ENCODE data around the gene MSTN. TPM values are rescaled to one million over a fixed set of nuclear protein-coding genes. Genes with fewer than 3 reads are reported as not detected.

Gene MSTN
- total RNA-seq, 1 donor from 2014 or later, result 0.18 TPM

DNA sequence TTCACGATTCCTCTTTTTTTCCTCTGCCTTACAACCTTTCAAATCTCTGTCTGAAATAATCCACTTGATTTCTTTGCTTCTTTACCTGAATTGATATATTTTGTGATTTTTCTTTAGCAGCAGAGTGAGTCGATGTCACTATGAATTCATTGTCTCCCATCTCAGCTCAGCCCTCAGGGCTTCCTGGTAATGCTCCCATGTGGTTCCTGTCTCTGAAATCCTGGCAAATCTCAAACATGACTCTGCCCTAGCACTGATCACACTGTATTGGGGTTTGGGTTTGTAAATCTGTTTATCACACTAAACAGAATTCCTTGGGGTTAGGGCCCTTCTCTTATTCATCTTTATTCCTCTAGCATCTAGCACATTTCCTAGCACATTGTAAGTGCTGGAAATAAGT is 43.0 kb upstream of the MSTN start:
- ATAC-seq (no peak), DNase-seq (no peak)
- Histone ChIP-seq H3K9me3 (peaks cover 3% of the 10 kb centered on the region), H3K27me3 (ENCODE audit: low read depth) (no peaks in the 10 kb centered on the region), H3K4me1 (no peaks in the 10 kb centered on the region), H3K4me3 (no peak overlapping the region), H3K27ac (no peak overlapping the region), H3K36me3 (no peaks in the 10 kb centered on the region)
- TF ChIP-seq CTCF (IDR thresholded peaks at IDR 0.05), result no peak
- intact Hi-C loops (cut with DNase I), result no loop called here

GRCh38 chr2:190103144-190103543 is 40.6 kb upstream of the MSTN start:
- peaks cover 3% of the 10 kb centered on the region for H3K9me3 ChIP-seq
- intact Hi-C loops (cut with DNase I), result no loop called here

GRCh38 chr2:190099890-190100697 is 37.6 kb upstream of the MSTN start:
- H3K9me3 ChIP-seq, result peaks cover 3% of the 10 kb centered on the region
- no peak overlapping the region for H3K4me3 ChIP-seq
- no peak overlapping the region for H3K27ac ChIP-seq
- ATAC-seq (no peak), DNase-seq (no peak)
- no peaks in the 10 kb centered on the region for H3K4me1 ChIP-seq
- intact Hi-C loops (cut with DNase I), result no loop called here
- no peaks in the 10 kb centered on the region for H3K27me3 ChIP-seq (ENCODE audit: low read depth)
- no peaks in the 10 kb centered on the region for H3K36me3 ChIP-seq
- no peak for TF ChIP-seq CTCF (IDR thresholded peaks at IDR 0.05)

More at GRCh38 chr2:190103144-190103543, 40.6 kb upstream of the MSTN start:
- DNase-seq (no peak), ATAC-seq (no peak)
- H3K27ac ChIP-seq, result no peak overlapping the region
- no peak overlapping the region for H3K4me3 ChIP-seq
- H3K4me1 ChIP-seq, result no peaks in the 10 kb centered on the region
- H3K27me3 ChIP-seq (ENCODE audit: low read depth), result no peaks in the 10 kb centered on the region
- no peaks in the 10 kb centered on the region for H3K36me3 ChIP-seq
- TF ChIP-seq CTCF (IDR thresholded peaks at IDR 0.05), result no peak

- Histone ChIP-seq H3K27ac (no peak overlapping the region), H3K4me3 (no peak overlapping the region), H3K9me3 (peaks cover 3% of the 10 kb centered on the region), H3K4me1 (peaks cover 6% of the 10 kb centered on the region), H3K36me3 (no peaks in the 10 kb centered on the region), H3K27me3 (ENCODE audit: low read depth) (no peaks in the 10 kb centered on the region)
- ATAC-seq (no peak), DNase-seq (no peak)
- TF ChIP-seq CTCF (IDR thresholded peaks at IDR 0.05), result no peak
- intact Hi-C loops (cut with DNase I), result no loop called here
These were observed 36.3 kb upstream of the MSTN start for GRCh38 chr2:190098851-190099250.

DNA sequence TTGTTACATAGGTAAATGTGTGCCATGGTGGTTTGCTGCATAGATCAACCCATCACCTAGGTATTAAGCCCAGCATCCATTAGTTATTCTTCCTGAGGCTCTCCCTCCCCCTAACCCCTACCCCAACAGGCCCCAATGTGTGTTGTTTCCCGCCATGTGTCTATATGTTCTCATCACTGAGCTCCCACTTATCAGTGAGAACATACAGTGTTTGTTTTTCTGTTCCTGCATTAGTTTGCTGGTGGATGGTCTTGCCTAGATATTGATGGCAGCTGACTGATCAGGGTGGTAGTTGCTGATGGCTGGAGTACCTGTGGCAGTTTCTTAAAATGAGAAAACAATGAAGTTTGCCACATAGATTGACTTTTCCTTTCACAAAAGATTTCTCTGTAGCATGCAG is 34.6 kb upstream of the MSTN start:
- intact Hi-C loops (cut with DNase I), result no loop called here
- H3K27ac ChIP-seq, result no peak overlapping the region
- H3K9me3 ChIP-seq, result peaks cover 3% of the 10 kb centered on the region
- no peaks in the 10 kb centered on the region for H3K36me3 ChIP-seq
- H3K4me1 ChIP-seq, result peaks cover 8% of the 10 kb centered on the region
- H3K4me3 ChIP-seq, result no peak overlapping the region
- TF ChIP-seq CTCF (IDR thresholded peaks at IDR 0.05), result no peak
- ATAC-seq, result no peak
- no peaks in the 10 kb centered on the region for H3K27me3 ChIP-seq (ENCODE audit: low read depth)
- DNase-seq, result no peak

All from lower lobe of right lung (tissue), 2 donors.